Activated naive CD8-positive, alpha-beta T cell treated with anti-CD3 and anti-CD28 coated beads, Interleukin-2, amount 10 ng/mL, durations not matched to agents 7 days and 5 days (primary cell): ENCODE results near the gene CTBS. TPM values are rescaled to one million over a fixed set of nuclear protein-coding genes. Genes with fewer than 3 reads are reported as not detected.
"Not testable (repeated sequence)": the region's sequence is repeated elsewhere in the genome, so short reads cannot be mapped to it uniquely, and the experiment has no call there.

Source experiments
- ATAC-seq: fragments of 150-1000 bp; cut with Tn5 transposase; one replicate; pipeline ENCODE4 v1.10.0; 2021; ENCODE audit warnings: low read depth, moderate library complexity
- POLR2A ChIA-PET: fragments of 350-600 bp; sonication (Branson Sonifier 250); formaldehyde crosslinking; loops from one replicate; lab custom pipeline; 2021; ENCODE audit warnings: antibody characterized with exemption; lab: Charles Lee
- DNase-seq: peaks from one replicate; pipeline ENCODE4 v3.0.0; 2021
- H3K27ac Mint-ChIP-seq: one replicate; pipeline ENCODE4 v1.8.0; 2022; ENCODE audit warnings: mild to moderate bottlenecking, mixed read lengths
- H3K27me3 Mint-ChIP-seq: one replicate; pipeline ENCODE4 v1.8.0; 2022; ENCODE audit warnings: mild to moderate bottlenecking, moderate library complexity, mixed read lengths
- H3K36me3 Mint-ChIP-seq: one replicate; pipeline ENCODE4 v1.8.0; 2021; ENCODE audit warnings: mild to moderate bottlenecking, mixed read lengths
- H3K4me1 Mint-ChIP-seq: one replicate; pipeline ENCODE4 v1.8.0; 2021; ENCODE audit warnings: mixed read lengths
- H3K4me3 Mint-ChIP-seq: one replicate; pipeline ENCODE4 v1.8.0; 2022; ENCODE audit warnings: mild to moderate bottlenecking, moderate library complexity, mixed read lengths
- H3K9me3 Mint-ChIP-seq: one replicate; pipeline ENCODE4 v1.8.0; 2021; ENCODE audit warnings: mixed read lengths
- total RNA-seq, 2 experiments: library from RNA; stranded (reverse); gene quantifications; one replicate each; pipeline ENCODE4 v1.2.3, GENCODE V29; 2021

Gene CTBS
- total RNA-seq, 2 experiments from 2014 or later = 17.0 to 17.3 TPM

DNA sequence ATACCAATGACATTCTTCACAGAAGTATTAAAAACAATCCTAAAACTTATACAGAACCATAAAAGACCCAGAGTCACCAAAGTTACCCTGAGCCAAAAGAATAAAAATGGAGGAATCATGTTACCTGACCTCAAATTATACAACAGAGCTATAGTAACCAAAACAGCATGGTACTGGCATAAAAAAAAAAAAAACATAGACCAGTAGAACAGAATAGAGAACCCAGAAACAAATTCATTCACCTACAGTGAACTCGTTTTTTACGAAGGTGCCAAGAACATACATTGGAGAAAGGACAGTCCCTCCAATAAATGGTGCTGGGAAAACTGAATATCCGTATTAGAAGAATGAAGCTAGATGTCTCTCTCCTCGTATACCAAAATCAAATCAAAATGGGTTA lies 65.2 kb downstream of the CTBS start:
- POLR2A ChIA-PET = no interaction called here
- Mint-ChIP-seq H3K36me3 (peaks cover 21% of the 10 kb centered on the region), H3K4me3 (no peak overlapping the region), H3K27me3 (no peaks in the 10 kb centered on the region), H3K9me3 (peaks cover 3% of the 10 kb centered on the region), H3K27ac (no peak overlapping the region), H3K4me1 (peaks cover 11% of the 10 kb centered on the region)
- no peak for ATAC-seq
- no peak for DNase-seq

DNA sequence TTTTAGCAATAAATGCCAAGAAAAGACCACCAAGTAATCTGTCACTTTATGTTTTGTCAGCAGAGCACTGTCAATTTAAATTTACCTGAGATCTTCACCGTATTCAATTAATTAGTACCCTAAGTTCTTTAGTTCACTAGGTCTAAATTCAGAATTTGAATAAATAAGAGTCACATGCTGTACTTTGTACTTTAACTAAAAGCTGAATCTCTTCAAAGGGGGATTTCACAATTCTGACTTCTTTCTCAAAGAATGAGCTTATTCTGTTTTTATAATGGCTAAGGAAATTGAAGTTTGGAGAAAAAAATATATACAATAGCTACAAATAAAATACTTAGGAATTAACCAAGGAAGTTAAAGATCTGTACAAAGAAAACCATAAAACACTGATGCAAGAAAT lies 65.7 kb downstream of the CTBS start:
- Mint-ChIP-seq H3K4me3 (peak overlapping the region; percentile 28), H3K27me3 (no peaks in the 10 kb centered on the region), H3K4me1 (peaks cover 15% of the 10 kb centered on the region), H3K27ac (no peak overlapping the region), H3K9me3 (peaks cover 3% of the 10 kb centered on the region), H3K36me3 (peaks cover 22% of the 10 kb centered on the region)
- POLR2A ChIA-PET = interaction anchor here (1.2 kb wide), 1 partner anchor 66 kb away, joined by 4 read pairs; the partner anchor contains the start of gene CTBS
- no peak for DNase-seq
- no peak for ATAC-seq

DNA sequence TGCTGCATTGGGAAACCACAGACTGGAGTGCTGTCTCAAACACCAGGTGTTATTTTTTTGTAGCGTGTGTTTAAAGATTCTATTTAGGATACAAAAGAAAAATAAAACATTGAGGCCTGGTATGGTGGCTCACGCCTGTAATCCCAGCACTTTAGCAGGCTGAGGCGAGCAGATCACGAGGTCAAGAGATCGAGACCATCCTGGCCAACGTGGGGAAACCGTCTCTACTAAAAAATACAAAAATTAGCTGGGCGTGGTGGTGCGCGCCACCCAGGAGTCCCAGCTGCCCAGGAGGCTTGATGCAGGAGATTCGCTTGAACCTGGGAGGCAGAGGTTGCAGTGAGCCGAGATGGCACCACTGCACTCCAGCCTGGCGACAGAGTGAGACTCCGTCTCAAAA lies 66.4 kb downstream of the CTBS start:
- Mint-ChIP-seq H3K36me3 (peaks cover 22% of the 10 kb centered on the region), H3K4me1 (peaks cover 18% of the 10 kb centered on the region)
- not testable (repeated sequence) for H3K27me3 Mint-ChIP-seq, ATAC-seq, DNase-seq, H3K9me3 Mint-ChIP-seq, H3K4me3 Mint-ChIP-seq, H3K27ac Mint-ChIP-seq
- POLR2A ChIA-PET = interaction anchor here (1.2 kb wide), 1 partner anchor 66 kb away, joined by 4 read pairs; the partner anchor contains the start of gene CTBS

DNA sequence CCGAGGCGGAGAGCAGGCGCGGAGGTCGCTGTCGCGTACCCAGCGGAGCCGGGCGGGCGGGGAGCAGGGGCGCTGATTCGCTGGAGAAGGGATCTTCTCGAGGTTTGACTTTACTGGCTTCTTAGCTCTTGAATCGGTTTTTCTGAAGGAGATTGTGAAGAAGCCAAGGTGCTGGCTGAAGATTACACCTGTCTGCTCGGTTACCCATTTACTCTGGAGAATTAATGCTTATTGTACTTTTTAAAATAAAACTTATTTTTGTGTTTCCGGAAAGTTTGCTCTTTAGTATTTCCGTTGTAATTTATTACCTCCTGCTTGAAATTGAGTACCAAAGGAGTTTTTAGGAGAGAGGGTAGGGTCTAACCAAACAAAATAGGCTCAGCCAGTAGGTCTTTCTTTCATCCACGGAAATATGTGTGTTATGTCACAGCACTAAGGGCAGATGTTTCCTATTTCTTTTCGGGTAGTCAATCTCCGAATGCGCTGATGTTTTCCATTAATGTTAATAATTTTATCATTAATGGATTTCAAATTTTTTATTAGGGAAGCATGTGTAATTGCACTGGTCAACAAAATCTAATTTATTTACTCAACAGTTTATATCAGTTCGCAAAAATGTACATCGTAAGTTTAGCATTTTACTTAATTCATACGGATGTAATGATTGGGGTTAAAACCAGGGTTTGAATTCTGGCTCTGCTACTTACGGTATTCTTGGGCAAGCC lies 67.3 kb downstream of the CTBS start:
- DNase-seq (no peak), ATAC-seq (no peak)
- Mint-ChIP-seq H3K27ac (peak overlapping the region; percentile 100), H3K27me3 (no peaks in the 10 kb centered on the region), H3K4me3 (peak overlapping the region; percentile 99), H3K36me3 (peaks cover 22% of the 10 kb centered on the region), H3K4me1 (peaks cover 18% of the 10 kb centered on the region), H3K9me3 (peaks cover 3% of the 10 kb centered on the region)
- POLR2A ChIA-PET = interaction anchor here (0.5 to 4.4 kb wide), 27 partner anchors 9 to 770 kb away, joined by 3 to 84 read pairs (median 5); partner anchors contain the start of genes BCL10, CTBS, PRKACB and RPF1

DNA sequence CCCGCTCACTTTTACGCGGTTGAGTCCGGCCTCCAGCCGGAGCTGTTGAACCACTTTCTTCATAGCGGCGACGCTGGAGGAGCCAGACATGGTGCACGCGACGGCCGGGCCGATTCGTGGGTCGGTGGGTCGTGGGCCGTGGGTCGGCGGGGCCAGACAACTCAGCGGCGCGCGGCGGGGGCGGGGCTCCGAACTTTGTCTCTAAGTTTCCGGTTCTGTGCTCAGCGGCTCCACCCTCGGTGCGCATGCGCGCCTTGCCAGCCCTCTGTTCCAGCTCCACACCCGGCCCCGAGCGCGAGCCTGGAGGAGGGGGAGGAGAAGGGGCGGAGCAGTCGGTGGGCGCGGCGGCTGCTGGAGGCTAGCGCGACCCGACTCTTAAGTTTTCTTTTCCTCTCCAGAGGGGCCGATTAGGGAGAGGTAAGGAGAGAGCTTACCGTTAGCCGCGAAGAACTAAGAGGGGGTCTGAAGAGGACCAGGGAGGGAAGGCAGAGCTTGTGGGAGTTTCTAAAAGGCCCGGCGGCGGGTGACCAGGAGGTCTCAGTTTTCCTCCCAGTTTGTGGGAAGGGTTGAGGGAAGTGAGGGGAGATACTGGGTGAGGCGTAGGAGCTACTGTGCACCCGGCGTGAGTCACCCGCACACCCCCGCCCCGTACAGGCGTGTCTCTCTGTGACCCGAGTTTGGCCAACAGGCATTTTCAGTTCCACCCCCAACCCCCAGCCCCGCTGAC lies 68.1 kb downstream of the CTBS start, which contains the start of the genes GNG5 and SPATA1:
TSS of gene GNG5 (minus strand) at position 580 of the 727 bp plus-strand sequence. CDS start at position 90, 490 bp downstream.
TSS of gene SPATA1 (plus strand) at position 385 of the 727 bp plus-strand sequence. CDS start 9,974 bp downstream, outside the sequence.
- peaks cover 28% of the 10 kb centered on the region for H3K36me3 Mint-ChIP-seq
- DNase-seq (peak; percentile 99), ATAC-seq (peak; percentile 91)
- no peaks in the 10 kb centered on the region for H3K27me3 Mint-ChIP-seq
- peak within 1 kb of the TSS; percentile 100 for H3K27ac Mint-ChIP-seq
- peak within 1 kb of the TSS; percentile 99 for H3K4me3 Mint-ChIP-seq
- H3K4me1 Mint-ChIP-seq = peaks cover 22% of the 10 kb centered on the region
- POLR2A ChIA-PET = interaction anchor here (0.5 to 4.4 kb wide), 31 partner anchors 8 to 770 kb away, joined by 3 to 84 read pairs (median 4); partner anchors contain the start of genes BCL10, CTBS, PRKACB and RPF1
- H3K9me3 Mint-ChIP-seq = peaks cover 3% of the 10 kb centered on the region

DNA sequence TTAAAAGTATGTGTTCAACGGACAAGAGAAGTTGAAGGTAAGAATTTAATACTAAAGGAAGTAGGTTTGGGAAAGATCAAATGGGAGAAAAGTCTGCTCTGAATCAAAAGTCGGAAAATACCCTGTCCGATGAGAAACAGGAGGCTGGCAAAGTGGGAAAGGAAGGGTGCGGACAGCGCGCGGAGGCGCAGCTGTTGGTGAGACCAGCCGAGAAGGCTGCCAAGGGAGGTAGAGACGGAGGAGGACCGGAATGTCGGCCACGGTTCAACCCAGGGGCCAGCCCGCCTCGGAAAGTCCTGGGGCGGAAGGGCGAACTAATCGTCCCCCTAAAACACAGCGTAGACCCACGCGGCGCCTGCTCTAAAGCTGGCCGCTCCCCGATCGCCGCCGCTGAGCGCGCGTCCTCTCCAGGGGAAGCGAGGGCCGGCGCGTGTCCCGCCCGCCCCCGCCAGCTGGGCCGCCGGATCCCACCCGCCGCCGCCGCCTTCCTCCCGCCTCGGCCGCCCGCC lies 68.7 kb downstream of the CTBS start:
- no peak for DNase-seq
- POLR2A ChIA-PET = interaction anchor here (0.7 to 4.4 kb wide), 26 partner anchors 8 to 771 kb away, joined by 3 to 84 read pairs (median 5); partner anchors contain the start of genes BCL10, CTBS, PRKACB and RPF1
- Mint-ChIP-seq H3K27ac (peak overlapping the region; percentile 100), H3K36me3 (peaks cover 30% of the 10 kb centered on the region), H3K9me3 (peaks cover 3% of the 10 kb centered on the region), H3K27me3 (no peaks in the 10 kb centered on the region), H3K4me1 (peaks cover 27% of the 10 kb centered on the region), H3K4me3 (peak overlapping the region; percentile 99)
- peak; percentile 28 for ATAC-seq

DNA sequence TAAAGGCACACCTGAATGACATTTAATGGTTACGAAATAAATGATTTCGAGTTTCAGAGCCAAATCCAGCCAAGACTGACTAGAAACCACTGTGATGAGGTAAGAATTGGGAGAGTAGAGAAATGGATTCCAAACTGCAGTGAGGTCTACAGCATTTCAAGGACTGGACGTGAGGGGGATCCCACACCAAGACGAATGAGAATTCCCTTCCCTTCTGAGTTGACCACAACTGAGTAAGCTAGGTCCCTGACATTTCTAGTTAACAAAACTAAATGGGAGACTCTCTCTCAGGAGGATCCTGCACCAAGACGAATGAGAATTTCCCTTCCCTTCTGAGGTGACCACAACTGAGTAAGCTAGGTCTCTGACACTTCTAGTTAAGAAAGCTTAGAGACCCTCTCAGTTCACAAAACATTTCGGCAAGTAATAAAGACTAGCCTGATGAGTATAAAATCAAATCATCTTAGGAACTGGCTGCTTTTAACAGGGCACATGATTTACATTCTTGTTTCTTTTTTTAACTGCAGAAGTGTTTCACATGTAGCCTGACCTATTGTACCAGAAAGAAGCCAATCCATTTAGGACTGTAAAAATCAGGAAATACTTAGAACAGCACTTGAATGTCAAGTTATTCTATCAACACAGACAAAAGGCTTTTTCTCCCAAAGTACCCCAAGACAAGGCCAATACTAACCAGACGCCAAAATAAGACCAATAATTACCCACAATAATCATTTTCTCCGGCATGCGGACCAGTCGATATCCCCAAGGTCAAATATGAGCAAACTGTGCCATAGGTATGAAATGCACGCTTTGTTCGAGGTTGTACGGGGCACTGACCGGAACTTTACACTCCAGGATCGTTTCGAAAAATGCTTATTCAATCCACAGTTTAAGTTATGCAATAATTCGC lies 69.4 kb downstream of the CTBS start:
- ATAC-seq = no peak
- H3K4me3 Mint-ChIP-seq = peak overlapping the region; percentile 99
- peaks cover 28% of the 10 kb centered on the region for H3K36me3 Mint-ChIP-seq
- POLR2A ChIA-PET = interaction anchor here (0.9 to 4.4 kb wide), 8 partner anchors 11 to 360 kb away, joined by 3 to 84 read pairs (median 7); partner anchors contain the start of genes CTBS, PRKACB and RPF1
- H3K27ac Mint-ChIP-seq = peak overlapping the region; percentile 97
- H3K4me1 Mint-ChIP-seq = peaks cover 28% of the 10 kb centered on the region
- H3K27me3 Mint-ChIP-seq = no peaks in the 10 kb centered on the region
- peaks cover 3% of the 10 kb centered on the region for H3K9me3 Mint-ChIP-seq
- no peak for DNase-seq

DNA sequence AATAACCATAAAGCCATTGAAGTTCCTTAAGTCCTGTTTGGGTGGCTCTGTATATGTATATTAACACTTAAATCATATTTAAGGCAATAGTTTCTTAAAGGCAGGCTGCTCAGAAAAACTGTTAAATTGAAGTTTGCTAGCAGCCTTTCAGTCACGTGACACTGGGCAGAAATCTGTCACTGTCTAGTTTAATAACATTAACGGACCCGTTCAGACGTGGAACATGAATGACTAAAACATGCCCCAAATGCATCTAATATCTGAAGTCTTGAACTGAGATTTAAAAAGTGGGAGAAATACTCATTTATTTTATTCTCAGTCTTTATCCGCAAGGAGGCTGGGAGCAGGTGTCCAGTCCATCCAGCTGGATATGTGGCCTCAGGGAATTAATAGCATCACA lies 71.3 kb downstream of the CTBS start:
- H3K36me3 Mint-ChIP-seq = peaks cover 19% of the 10 kb centered on the region
- POLR2A ChIA-PET = interaction anchor here (2.0 to 4.4 kb wide), 2 partner anchors 24 to 70 kb away, joined by 7 to 42 read pairs; partner anchors contain the start of genes CTBS and RPF1
- peaks cover 32% of the 10 kb centered on the region for H3K4me1 Mint-ChIP-seq
- no peak overlapping the region for H3K4me3 Mint-ChIP-seq
- no peaks in the 10 kb centered on the region for H3K9me3 Mint-ChIP-seq
- no peak for DNase-seq
- no peaks in the 10 kb centered on the region for H3K27me3 Mint-ChIP-seq
- ATAC-seq = no peak
- no peak overlapping the region for H3K27ac Mint-ChIP-seq

Other genes with a start within 250 kb of the CTBS start
- not detected for gene DNASE2B, start 176.0 kb downstream of the CTBS start, total RNA-seq
- gene RPF1, start 95.2 kb downstream of the CTBS start, total RNA-seq = 10 to 100 TPM; 34.8 to 36.2 TPM
- gene SPATA1, start 68.1 kb downstream of the CTBS start, total RNA-seq = 1 to 10 TPM; 3.3 to 4.0 TPM
- 10 to 100 TPM; 88.0 to 88.4 TPM for gene GNG5, start 67.9 kb downstream of the CTBS start, total RNA-seq
- 10 to 100 TPM; 14.4 to 16.0 TPM for gene SSX2IP, start 116.0 kb upstream of the CTBS start, total RNA-seq